B cell (primary cell): Measurements from ENCODE around the gene NELL1.

Source experiments
- CTCF ChIP-seq: fragments of 200-600 bp; IDR thresholded peaks from one replicate; pipeline ENCODE4 v1.8.0; 2022; ENCODE audit warnings: antibody characterized with exemption, mild to moderate bottlenecking
- EZH2 ChIP-seq: IDR thresholded peaks from 2 replicates; pipeline ENCODE4 v1.6.1; 2012; ENCODE audit warnings: borderline replicate concordance, low read depth, mild to moderate bottlenecking, moderate library complexity, low read length; ENCODE audit not compliant: insufficient read depth, poor library complexity, severe bottlenecking

- TF ChIP-seq CTCF: no peak
- TF ChIP-seq EZH2: no peak
Measured at GRCh38 chr11:21133722-21134121, 464.3 kb downstream of the NELL1 start.
